Panc1 (cell line): ENCODE measurements around the gene KRT5. TPM values are rescaled to one million over a fixed set of nuclear protein-coding genes. Genes with fewer than 3 reads are reported as not detected.

Experiments
- ATAC-seq: fragments of 200-7000 bp; cut with Tn5 transposase; 2 replicates; pipeline ENCODE4 v1.9.1; 2020; ENCODE audit warnings: mild to moderate bottlenecking, moderate library complexity
- BruUV-seq: library from RNA; stranded (reverse); fragments of 400-500 nt; replicated peaks from 2 replicates; lab custom pipeline; 2021; lab: Mats Ljungman, UMichigan
- CTCF ChIA-PET: fragments of 300-600 bp; sonication (Branson Sonifier 250); formaldehyde crosslinking; loops from one replicate; lab custom pipeline; 2022; ENCODE audit warnings: antibody characterized with exemption; lab: Charles Lee
- POLR2A ChIA-PET: fragments of 300-600 bp; sonication (Branson Sonifier 250); formaldehyde crosslinking; loops from one replicate; lab custom pipeline; 2022; ENCODE audit warnings: antibody characterized with exemption; lab: Charles Lee
- DNase-seq: peaks from one replicate; pipeline ENCODE4 v3.0.0-alpha.2; 2010; ENCODE audit warnings: low read depth, low spot score
- H3K27ac ChIP-seq: 2 replicates; pipeline ENCODE4 v1.5.1; 2011; ENCODE audit warnings: mild to moderate bottlenecking, low read length, inconsistent platforms
- H3K27me3 ChIP-seq: fragments of 200-500 bp; sonication (Bioruptor generic); 2 replicates; pipeline ENCODE4 v1.6.0; 2014; ENCODE audit warnings: low read length, inconsistent platforms; ENCODE audit not compliant: control insufficient read depth, insufficient read depth
- H3K36me3 ChIP-seq: fragments of 200-500 bp; sonication (Bioruptor generic); 2 replicates; pipeline ENCODE4 v1.5.1; 2014; ENCODE audit warnings: inconsistent platforms, mild to moderate bottlenecking, low read length, moderate library complexity; ENCODE audit not compliant: control insufficient read depth, insufficient read depth
- H3K4me1 ChIP-seq: 2 replicates; pipeline ENCODE4 v1.5.1; 2011; ENCODE audit warnings: inconsistent platforms, mild to moderate bottlenecking, low read length, moderate library complexity; ENCODE audit not compliant: control insufficient read depth, insufficient read depth
- H3K4me3 ChIP-seq, 2 experiments: 2 replicates each; pipeline ENCODE4 v1.5.1; 2011 to 2012; ENCODE audit warnings: low read depth in 2 of 2, low read length in 2 of 2, mild to moderate bottlenecking in 2 of 2, inconsistent platforms in 1 of 2, moderate library complexity in 1 of 2
- H3K9me3 ChIP-seq: fragments of 200-500 bp; sonication (Bioruptor generic); 2 replicates; pipeline ENCODE4 v1.5.1; 2014; ENCODE audit warnings: low read depth, mild to moderate bottlenecking, inconsistent platforms, low read length, moderate library complexity; ENCODE audit not compliant: control insufficient read depth, insufficient read depth
- POLR2AphosphoS5 ChIP-seq: IDR thresholded peaks from 2 replicates; pipeline ENCODE4 v1.6.1; 2012; ENCODE audit warnings: mild to moderate bottlenecking, low read depth, low read length, moderate library complexity
- REST ChIP-seq, 2 experiments: IDR thresholded peaks; 2 replicates each; pipeline ENCODE4 v1.6.1; 2011 to 2012; ENCODE audit warnings: low read depth in 2 of 2, control low read depth in 1 of 2, low read length in 1 of 2, mild to moderate bottlenecking in 1 of 2, moderate library complexity in 1 of 2; ENCODE audit not compliant: insufficient read depth in 1 of 2
- SIN3A ChIP-seq: IDR thresholded peaks from 2 replicates; pipeline ENCODE4 v1.6.1; 2012; ENCODE audit warnings: low read depth, mild to moderate bottlenecking, low read length, moderate library complexity, borderline replicate concordance; ENCODE audit not compliant: insufficient read depth
- TCF7L2 ChIP-seq: IDR thresholded peaks from 2 replicates; pipeline ENCODE4 v1.6.1; 2011; ENCODE audit warnings: mild to moderate bottlenecking, low read depth, low read length, inconsistent platforms
- in situ Hi-C: cut with HindIII; loops from 2 replicates; pipeline ENCODE4 v1.10.0; 2016; ENCODE audit warnings: low sequenced_read_pairs, low pct_unique_long_range_greater_than_20kb
- intact Hi-C: fragments of 100-400 bp; cut with micrococcal nuclease; formaldehyde crosslinking; loops from one replicate; pipeline ENCODE4 v1.10.0; 2022; ENCODE audit not compliant: unreplicated experiment
- total RNA-seq: library from RNA; stranded (reverse); gene quantifications from one replicate; pipeline ENCODE4 v1.2.1, GENCODE V29; 2021; ENCODE audit not compliant: unreplicated experiment
- TF ChIP-seq, protein P1 (sequence below): fragments of 450-650 bp; IDR thresholded peaks from 2 replicates; pipeline ENCODE4 v1.5.1; 2017; ENCODE audit warnings: mild to moderate bottlenecking

KRT5 gene
- total RNA-seq, 1 experiment from 2014 or later: not detected

GRCh38 chr12:52537101-52537500 lies 16.9 kb upstream of the KRT5 start:
- TF ChIP-seq REST (IDR thresholded peaks at IDR 0.05; ENCODE audit: insufficient read depth in 1 of 2, low read depth in 2 of 2, low read length in 1 of 2) (no peak), POLR2AphosphoS5 (no peak), SIN3A (no peak)
- CTCF ChIA-PET: no interaction called here
- intact Hi-C loops (no loop called here), in situ Hi-C loops (no loop called here)
- Histone ChIP-seq H3K4me3 (no peak overlapping the region), H3K9me3 (no peaks in the 10 kb centered on the region), H3K4me1 (peaks cover 10% of the 10 kb centered on the region), H3K27ac (no peak overlapping the region), H3K36me3 (no peaks in the 10 kb centered on the region), H3K27me3 (no peaks in the 10 kb centered on the region)
- BruUV-seq: no TSS peak
- DNase-seq: no peak
- POLR2A ChIA-PET: no interaction called here
- ATAC-seq: no peak

DNA sequence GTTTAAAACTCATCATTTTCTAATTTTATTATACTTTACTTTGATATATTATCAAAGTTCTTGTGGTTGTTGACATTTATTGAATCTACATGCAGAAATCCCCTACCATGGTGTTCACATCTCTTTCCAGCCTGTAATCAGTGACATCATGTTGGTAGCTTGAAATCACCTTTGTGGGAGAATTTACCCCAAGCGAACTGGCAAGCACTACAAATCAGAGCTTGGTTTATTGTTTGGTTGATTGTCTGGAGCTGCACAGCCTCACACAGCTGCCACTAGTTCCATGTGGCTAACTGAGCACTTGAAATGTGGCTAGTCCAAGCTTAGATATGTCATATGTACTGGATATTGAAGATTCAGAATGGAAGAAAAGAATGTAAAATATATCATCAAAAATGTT lies 15.4 kb upstream of the KRT5 start:
- intact Hi-C loops (no loop called here), in situ Hi-C loops (no loop called here)
- H3K4me1 ChIP-seq: peaks cover 10% of the 10 kb centered on the region
- ChIA-PET CTCF (interaction anchor here (0.9 kb wide), 1 partner anchor 335 kb away, joined by 3 read pairs; no protein-coding TSS in a partner anchor), POLR2A (no interaction called here)
- no TSS peak for BruUV-seq
- DNase-seq (no peak), ATAC-seq (no peak)
- no peak for TF ChIP-seq TCF7L2
- no peak for TF ChIP-seq REST (IDR thresholded peaks at IDR 0.05; ENCODE audit: insufficient read depth in 1 of 2, low read depth in 2 of 2, low read length in 1 of 2)
- TF ChIP-seq POLR2AphosphoS5: no peak
- no peak for TF ChIP-seq SIN3A
- TF ChIP-seq, protein P1, sequence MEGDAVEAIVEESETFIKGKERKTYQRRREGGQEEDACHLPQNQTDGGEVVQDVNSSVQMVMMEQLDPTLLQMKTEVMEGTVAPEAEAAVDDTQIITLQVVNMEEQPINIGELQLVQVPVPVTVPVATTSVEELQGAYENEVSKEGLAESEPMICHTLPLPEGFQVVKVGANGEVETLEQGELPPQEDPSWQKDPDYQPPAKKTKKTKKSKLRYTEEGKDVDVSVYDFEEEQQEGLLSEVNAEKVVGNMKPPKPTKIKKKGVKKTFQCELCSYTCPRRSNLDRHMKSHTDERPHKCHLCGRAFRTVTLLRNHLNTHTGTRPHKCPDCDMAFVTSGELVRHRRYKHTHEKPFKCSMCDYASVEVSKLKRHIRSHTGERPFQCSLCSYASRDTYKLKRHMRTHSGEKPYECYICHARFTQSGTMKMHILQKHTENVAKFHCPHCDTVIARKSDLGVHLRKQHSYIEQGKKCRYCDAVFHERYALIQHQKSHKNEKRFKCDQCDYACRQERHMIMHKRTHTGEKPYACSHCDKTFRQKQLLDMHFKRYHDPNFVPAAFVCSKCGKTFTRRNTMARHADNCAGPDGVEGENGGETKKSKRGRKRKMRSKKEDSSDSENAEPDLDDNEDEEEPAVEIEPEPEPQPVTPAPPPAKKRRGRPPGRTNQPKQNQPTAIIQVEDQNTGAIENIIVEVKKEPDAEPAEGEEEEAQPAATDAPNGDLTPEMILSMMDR: no peak
- no peak overlapping the region for H3K4me3 ChIP-seq
- no peaks in the 10 kb centered on the region for H3K36me3 ChIP-seq
- H3K27me3 ChIP-seq: no peaks in the 10 kb centered on the region
- no peak overlapping the region for H3K27ac ChIP-seq
- no peaks in the 10 kb centered on the region for H3K9me3 ChIP-seq
